Measurements from ENCODE around the gene ITPR1.

The ITPR1 gene

GRCh38 chr3:4686619-4687018, 193.5 kb downstream of the ITPR1 start:
- DNase-seq (ENCODE audit: low spot score): no peak

GRCh38 chr3:4687167-4687566, 194.0 kb downstream of the ITPR1 start:
- peak; percentile 65 for DNase-seq (ENCODE audit: low spot score)

DNA sequence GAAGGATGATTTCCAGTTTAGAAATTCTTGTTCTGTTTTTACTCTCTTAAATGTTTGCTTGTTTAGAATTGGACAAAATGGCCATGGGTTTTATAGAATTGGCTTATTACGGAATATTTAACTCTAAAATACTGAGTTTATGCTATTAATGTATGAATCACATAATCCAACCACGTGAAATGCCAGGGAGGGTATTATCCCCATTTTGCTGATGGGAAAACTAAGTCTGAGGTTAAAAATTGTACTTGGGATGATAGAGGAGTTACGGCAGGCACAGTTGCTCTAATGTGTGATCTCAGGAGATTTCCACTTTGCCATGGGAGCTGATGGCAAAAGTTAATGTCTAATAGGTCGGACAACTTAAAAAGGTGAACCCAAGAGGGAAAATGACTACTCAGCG, 194.4 kb downstream of the ITPR1 start:
- no peak for DNase-seq (ENCODE audit: low spot score)

DNA sequence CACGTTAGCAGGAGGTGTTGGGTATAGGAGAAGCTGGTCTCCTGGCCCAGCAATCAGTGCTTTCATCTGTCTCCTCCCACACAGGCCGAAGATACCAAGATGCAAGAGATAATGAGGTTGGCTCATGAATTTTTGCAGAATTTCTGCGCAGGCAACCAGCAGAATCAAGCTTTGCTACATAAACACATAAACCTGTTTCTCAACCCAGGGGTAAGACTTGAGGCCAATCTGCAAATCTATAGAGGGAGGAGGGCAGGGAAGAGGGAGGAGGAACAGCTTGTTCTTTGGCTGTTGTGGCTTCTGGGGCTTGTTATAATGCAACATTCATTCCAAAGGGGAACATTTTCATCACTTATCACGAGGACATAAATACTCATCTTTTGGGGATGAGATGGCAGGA, 195.3 kb downstream of the ITPR1 start:
- no peak for DNase-seq (ENCODE audit: low spot score)

- DNase-seq (ENCODE audit: low spot score): no peak
Observed at GRCh38 chr3:4689021-4689420, 195.9 kb downstream of the ITPR1 start.

DNA sequence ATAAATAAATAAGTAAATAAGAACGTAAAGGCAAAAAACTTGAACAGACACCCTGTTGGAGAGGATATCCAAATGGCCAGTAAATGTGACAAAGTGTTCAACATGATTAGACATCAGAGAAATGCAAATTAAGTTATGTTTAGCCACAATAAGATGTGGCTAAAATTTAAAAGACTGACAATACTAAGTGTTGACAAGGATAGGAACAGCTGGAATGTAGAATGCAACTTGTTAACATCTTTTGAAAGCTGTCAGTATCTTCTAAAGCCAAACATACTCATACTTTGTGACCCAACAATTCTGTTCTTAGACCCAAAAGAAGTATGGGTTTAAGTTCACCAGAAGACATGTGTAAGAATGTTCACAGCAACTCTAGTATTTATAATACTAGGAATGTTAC, 197.1 kb downstream of the ITPR1 start:
- no peak for DNase-seq (ENCODE audit: low spot score)

- no peak for DNase-seq (ENCODE audit: low spot score)
Observed at GRCh38 chr3:4693620-4694019, 200.5 kb downstream of the ITPR1 start.

DNA sequence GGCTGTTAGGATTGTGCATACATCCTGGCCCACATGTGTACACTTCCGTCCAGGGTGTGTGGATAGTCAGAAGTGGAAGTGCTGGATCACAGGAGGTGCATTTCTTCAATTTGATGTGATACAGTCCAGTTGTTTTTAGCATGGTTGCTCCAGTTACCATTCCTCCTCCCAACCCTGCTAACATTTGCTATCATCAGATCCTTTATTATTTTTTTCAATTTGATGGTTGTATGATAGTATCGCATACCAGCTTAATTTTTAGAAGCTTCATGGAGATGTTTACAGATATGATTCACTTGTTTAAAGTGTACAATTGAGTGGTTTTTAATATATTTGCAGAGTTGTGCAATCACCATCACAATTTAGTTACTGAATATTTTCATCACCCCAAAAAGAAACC, 202.7 kb downstream of the ITPR1 start:
- DNase-seq (ENCODE audit: low spot score): no peak

GRCh38 chr3:4696266-4696665, 203.1 kb downstream of the ITPR1 start:
- no peak for DNase-seq (ENCODE audit: low spot score)

DNA sequence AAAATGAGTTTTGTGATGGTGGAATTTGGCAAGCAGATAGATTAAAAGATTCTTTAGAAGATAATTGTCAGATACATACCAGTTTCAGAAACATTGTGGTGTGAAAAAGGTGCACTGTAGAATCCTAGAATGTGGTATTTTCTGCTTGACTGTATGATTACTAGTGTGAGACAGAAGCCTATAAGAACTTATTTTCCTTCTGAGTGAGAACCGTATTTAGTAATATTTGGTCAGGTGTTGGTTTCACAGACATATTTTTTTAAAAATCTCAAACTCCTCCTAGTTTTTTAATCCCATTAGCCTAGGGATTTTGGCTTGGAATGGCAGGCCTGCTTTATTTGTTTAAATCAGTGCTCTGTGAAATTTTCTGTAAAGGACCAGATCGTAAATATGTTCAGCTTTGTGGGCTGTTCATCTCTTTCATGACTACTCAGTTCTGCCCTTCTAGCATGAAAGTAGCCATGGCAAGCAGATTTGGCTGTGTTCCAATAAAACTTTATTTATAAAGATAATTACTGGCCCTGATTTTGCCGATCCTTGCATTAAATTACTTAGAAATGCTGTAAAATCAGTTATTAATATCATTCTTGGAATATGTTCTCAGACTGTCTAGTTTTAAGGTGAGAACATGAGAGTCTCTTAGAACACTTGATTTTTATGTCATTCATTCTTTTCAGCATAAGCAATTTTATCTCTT, 205.1 kb downstream of the ITPR1 start:
- no peak for DNase-seq (ENCODE audit: low spot score)

GRCh38 chr3:4703054-4703480, 209.9 kb downstream of the ITPR1 start:
- no peak for DNase-seq (ENCODE audit: low spot score)

GRCh38 chr3:4704552-4704951, 211.4 kb downstream of the ITPR1 start:
- no peak for DNase-seq (ENCODE audit: low spot score)

DNA sequence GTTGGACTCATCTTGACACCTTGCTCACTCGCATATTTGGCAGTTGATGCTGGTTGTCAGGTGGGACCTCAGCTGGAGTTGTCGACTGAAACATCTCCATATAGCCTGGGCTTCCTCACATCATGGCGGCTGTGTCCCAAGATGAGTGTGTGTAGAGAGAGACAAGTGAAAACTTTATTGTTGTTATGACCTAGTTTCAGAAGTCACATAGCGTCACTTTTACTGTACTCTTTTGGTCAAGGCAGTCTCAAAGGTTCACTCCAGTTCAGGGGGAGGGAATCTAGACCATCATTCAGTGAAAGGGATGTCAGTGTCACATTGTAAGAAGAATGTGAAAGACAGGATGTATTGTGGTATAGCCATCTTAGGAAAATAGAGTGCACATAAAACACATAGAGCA, 214.2 kb downstream of the ITPR1 start:
- no peak for DNase-seq (ENCODE audit: low spot score)

DNA sequence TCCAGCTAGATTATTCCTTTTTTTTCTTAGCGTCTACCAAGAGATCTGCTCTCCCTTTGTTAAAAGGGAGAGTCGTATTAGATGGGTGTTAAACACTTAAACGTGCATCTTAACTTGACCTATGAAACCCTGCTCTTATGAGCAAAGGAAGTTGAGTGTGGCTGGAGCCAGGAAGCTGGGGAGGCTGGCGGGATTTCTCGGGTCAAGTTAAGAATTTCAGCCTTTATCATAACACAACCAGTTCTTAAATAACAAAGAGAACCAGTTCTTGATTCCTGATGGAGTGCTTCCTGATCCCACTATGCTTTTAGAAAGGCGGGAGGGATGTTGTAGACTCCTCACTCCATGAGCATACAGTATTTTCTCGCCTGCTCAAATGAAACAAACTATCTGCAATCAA, 215.1 kb downstream of the ITPR1 start:
- no peak for DNase-seq (ENCODE audit: low spot score)

- no peak for DNase-seq (ENCODE audit: low spot score)
Observed at GRCh38 chr3:4709341-4709740, 216.2 kb downstream of the ITPR1 start.

DNA sequence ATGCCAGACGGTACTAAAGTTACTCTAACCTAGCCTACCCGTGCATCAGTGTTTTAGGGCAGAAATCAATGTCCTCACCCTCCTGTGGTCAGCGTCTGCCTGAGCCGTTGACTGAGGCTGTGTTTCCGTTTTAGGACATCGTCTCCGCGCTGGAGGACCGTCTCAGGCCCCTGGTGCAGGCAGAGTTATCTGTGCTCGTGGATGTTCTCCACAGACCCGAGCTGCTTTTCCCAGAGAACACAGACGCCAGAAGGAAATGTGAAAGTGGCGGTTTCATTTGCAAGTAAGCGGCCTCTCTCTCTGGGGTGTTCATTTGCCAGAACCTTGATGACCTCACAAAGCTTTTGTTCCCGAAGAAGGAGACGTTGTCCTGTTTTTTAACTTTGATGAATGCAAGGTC, 217.0 kb downstream of the ITPR1 start:
- no peak for DNase-seq (ENCODE audit: low spot score)

DNA sequence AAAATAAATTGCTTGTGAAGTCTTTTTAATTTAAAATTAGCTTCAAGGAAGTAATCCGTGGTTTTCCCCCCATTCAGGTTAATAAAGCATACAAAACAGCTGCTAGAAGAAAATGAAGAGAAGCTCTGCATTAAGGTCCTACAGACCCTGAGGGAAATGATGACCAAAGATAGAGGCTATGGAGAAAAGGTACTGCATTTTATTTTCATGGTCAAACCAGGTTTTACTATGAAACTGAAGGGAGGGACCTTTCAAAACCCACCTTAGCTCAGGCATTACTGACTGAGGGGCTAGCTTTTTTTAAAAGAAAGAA, 218.5 kb downstream of the ITPR1 start:
- no peak for DNase-seq (ENCODE audit: low spot score)

- DNase-seq (ENCODE audit: low spot score): no peak
Observed at GRCh38 chr3:4712109-4712508, 219.0 kb downstream of the ITPR1 start.

- DNase-seq (ENCODE audit: low spot score): no peak
Observed at GRCh38 chr3:4714045-4714444, 220.9 kb downstream of the ITPR1 start.

DNA sequence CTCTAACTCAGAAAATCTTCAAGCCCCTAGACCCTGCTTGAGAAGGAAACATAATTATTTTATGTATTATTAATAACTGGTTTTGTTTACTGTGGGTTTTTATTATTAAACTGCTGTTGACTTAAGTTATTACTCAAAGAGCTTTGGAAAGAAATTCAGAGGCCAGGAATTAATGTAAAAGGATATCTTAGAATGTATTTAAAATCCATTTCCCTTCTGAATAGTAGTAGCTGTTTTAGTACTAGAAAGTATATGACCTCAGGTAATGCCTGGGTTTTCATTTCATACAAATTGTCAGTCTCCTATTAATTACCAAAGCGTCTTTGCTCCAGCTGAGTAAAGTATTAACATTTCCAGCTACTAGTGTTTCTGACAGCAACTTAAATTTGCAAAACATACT, 223.1 kb downstream of the ITPR1 start:
- DNase-seq (ENCODE audit: low spot score): no peak

DNA sequence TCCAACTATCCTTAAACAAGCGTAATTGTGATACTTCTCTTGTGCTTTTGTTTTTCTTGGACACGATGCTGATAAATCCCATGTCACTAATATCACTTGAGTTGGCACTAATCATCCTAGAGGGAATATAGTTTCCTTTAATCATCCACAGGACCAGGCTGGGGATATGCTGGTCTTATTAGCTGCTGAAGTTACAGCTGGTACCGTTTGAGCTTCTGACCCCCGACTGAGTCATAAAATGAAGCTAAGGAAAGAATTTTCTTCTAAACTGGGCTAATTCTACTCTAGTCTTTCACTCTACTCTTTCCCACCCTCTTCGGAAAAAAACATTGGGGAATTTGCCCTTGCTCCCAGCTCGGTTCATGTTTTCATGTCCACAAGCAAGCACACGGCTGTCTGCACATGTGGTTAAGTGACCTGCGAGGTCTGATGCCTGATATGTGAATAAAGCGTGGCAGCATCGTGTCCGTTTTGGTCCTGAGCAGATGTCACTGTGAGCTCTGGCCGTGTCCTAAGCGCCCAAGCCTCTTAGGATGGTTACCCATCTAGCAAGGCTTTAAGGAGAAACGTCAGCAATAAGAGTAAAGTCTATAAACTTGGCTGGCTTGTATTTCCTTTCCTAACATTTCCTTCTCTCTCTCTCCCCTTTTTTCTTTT, 223.7 kb downstream of the ITPR1 start:
- no peak for DNase-seq (ENCODE audit: low spot score)

DNA sequence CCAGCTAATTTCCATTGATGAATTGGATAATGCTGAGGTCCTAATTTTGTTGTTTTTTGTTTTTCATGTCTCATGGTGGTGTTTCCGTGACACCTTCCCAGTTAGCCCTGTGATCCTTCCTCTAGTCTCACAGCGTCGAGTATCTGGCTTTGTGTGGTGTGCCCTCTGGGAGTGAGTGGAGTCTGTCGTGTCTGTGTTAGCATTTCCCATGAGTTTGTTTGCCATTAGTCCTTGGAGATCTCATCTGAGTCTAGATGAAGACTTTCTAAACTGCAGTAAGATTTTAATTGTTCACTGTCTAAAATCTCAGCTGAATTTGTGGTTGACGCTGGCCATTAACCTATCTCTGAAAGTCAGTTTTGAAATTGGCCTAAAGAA, 224.2 kb downstream of the ITPR1 start:
- DNase-seq (ENCODE audit: low spot score): no peak

DNA sequence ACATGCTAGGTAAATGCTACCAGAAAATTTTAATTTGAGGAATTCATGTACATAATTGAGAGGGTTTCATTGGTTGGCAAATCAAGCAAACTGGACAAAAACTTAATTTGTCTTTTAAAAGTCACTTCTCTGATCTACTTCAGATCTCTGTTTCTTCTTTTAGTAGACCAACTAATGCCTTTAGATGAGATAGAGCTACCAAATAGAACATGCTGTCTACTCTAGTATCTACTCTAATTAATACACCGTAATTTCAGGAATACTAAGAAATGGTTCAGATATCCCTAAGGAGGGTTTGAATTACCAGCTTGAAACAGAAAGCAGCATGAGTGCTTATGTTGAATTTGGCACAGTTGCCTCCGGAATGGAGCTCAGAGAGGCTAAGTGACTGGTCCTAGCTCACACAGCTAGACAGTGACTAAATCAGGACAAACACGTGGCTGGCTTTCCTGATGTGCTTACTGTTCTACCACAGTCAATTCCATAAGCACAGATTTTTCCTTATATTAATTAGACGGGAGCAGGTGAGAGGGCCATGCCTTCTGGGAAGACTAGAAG, 225.1 kb downstream of the ITPR1 start:
- DNase-seq (ENCODE audit: low spot score): no peak

GRCh38 chr3:4719046-4719501, 225.9 kb downstream of the ITPR1 start:
- DNase-seq (ENCODE audit: low spot score): no peak
